ENCODE data around the gene DGCR8.

The DGCR8 gene

GRCh38 chr22:20080445-20080775 is 369 bp downstream of the DGCR8 start:
- H3K4me2 ChIP-seq (ENCODE audit: insufficient read depth, low read length, poor library complexity, severe bottlenecking), result peak overlapping the region; percentile 82
- H4K91ac ChIP-seq (ENCODE audit: low read depth, low read length, poor library complexity), result no peak overlapping the region
- H2BK12ac ChIP-seq (ENCODE audit: low read length), result no peak overlapping the region
- H3K27me3 ChIP-seq (ENCODE audit: control insufficient read depth in 3 of 3, insufficient read depth in 3 of 3, low read depth in 1 of 3, low read length in 3 of 3), result no peaks in the 10 kb centered on the region
- peak overlapping the region; percentile 93 for H3K9ac ChIP-seq (ENCODE audit: low read depth, low read length, poor library complexity)
- H3K4ac ChIP-seq (ENCODE audit: low read length), result no peak overlapping the region
- no peak overlapping the region for H2BK120ac ChIP-seq (ENCODE audit: low read depth, low read length)
- H3K79me1 ChIP-seq (ENCODE audit: low read depth, low read length), result peaks cover 13% of the 10 kb centered on the region
- peak overlapping the region; percentile 94 for H3K27ac ChIP-seq (replicated peaks; ENCODE audit: low read length)
- H3K23ac ChIP-seq (ENCODE audit: low read depth, low read length, poor library complexity), result peak overlapping the region; percentile 98
- no peak overlapping the region for H2BK5ac ChIP-seq (ENCODE audit: low read length)
- peak overlapping the region; percentile 33 for H2AK5ac ChIP-seq (ENCODE audit: low read depth, low read length)
- peak; percentile 58 for DNase-seq (ENCODE audit: low spot score)
- no CpG with 5 or more reads among the region's 34 CpGs for WGBS, 2 donors (ENCODE audit: extremely low coverage in 2 of 2, insufficient read length in 2 of 2, insufficient replicate concordance in 1 of 2)
- H3K9me3 ChIP-seq (replicated peaks in 1 of 2; ENCODE audit: control insufficient read depth in 2 of 2, insufficient read depth in 1 of 2, low read depth in 1 of 2, low read length in 2 of 2), result no peaks in the 10 kb centered on the region
- H2BK15ac ChIP-seq (ENCODE audit: low read length), result no peak overlapping the region
- no peak overlapping the region for H4K8ac ChIP-seq (ENCODE audit: low read depth, low read length)
- H3K18ac ChIP-seq (ENCODE audit: low read length), result peak overlapping the region; percentile 89
- H3K4me3 ChIP-seq (ENCODE audit: low read length in 2 of 2), result peak overlapping the region; percentile 58 to 91
- peak overlapping the region; percentile 76 for H2AFZ ChIP-seq (ENCODE audit: low read length)
- H3K36me3 ChIP-seq (replicated peaks in 1 of 2; ENCODE audit: control insufficient read depth in 2 of 2, insufficient read depth in 2 of 2, low read length in 2 of 2), result peaks cover 5 to 42% of the 10 kb centered on the region in 2 donors
- H3K14ac ChIP-seq (ENCODE audit: low read length), result no peak overlapping the region
- peaks cover 21 to 22% of the 10 kb centered on the region in 2 donors for H3K4me1 ChIP-seq (ENCODE audit: control insufficient read depth in 2 of 2, insufficient read depth in 1 of 2, low read depth in 1 of 2, low read length in 2 of 2)

GRCh38 chr22:20080776-20081654 is 974 bp downstream of the DGCR8 start:
- H2AK5ac ChIP-seq (ENCODE audit: low read depth, low read length), result peak overlapping the region; percentile 33
- no peaks in the 10 kb centered on the region for H3K27me3 ChIP-seq (ENCODE audit: control insufficient read depth in 3 of 3, insufficient read depth in 3 of 3, low read depth in 1 of 3, low read length in 3 of 3)
- H2BK120ac ChIP-seq (ENCODE audit: low read depth, low read length), result no peak overlapping the region
- peak overlapping the region; percentile 76 for H3K23ac ChIP-seq (ENCODE audit: low read depth, low read length, poor library complexity)
- peaks cover 17% of the 10 kb centered on the region for H3K79me1 ChIP-seq (ENCODE audit: low read depth, low read length)
- peaks cover 10 to 48% of the 10 kb centered on the region in 2 donors for H3K36me3 ChIP-seq (replicated peaks in 1 of 2; ENCODE audit: control insufficient read depth in 2 of 2, insufficient read depth in 2 of 2, low read length in 2 of 2)
- no peak overlapping the region for H2BK15ac ChIP-seq (ENCODE audit: low read length)
- no CpG with 5 or more reads among the region's 27 CpGs for WGBS, 2 donors (ENCODE audit: extremely low coverage in 2 of 2, insufficient read length in 2 of 2, insufficient replicate concordance in 1 of 2)
- peak overlapping the region; percentile 76 for H2AFZ ChIP-seq (ENCODE audit: low read length)
- peak overlapping the region; percentile 25 for H3K14ac ChIP-seq (ENCODE audit: low read length)
- H3K4me2 ChIP-seq (ENCODE audit: insufficient read depth, low read length, poor library complexity, severe bottlenecking), result peak overlapping the region; percentile 82
- no peak overlapping the region for H2BK12ac ChIP-seq (ENCODE audit: low read length)
- H4K91ac ChIP-seq (ENCODE audit: low read depth, low read length, poor library complexity), result no peak overlapping the region
- peaks cover 21 to 22% of the 10 kb centered on the region in 2 donors for H3K4me1 ChIP-seq (ENCODE audit: control insufficient read depth in 2 of 2, insufficient read depth in 1 of 2, low read depth in 1 of 2, low read length in 2 of 2)
- no peak overlapping the region for H3K4ac ChIP-seq (ENCODE audit: low read length)
- H3K9ac ChIP-seq (ENCODE audit: low read depth, low read length, poor library complexity), result peak overlapping the region; percentile 93
- DNase-seq (ENCODE audit: low spot score), result peak; percentile 45
- no peak overlapping the region for H4K8ac ChIP-seq (ENCODE audit: low read depth, low read length)
- peak overlapping the region; percentile 94 for H3K27ac ChIP-seq (replicated peaks; ENCODE audit: low read length)
- H3K18ac ChIP-seq (ENCODE audit: low read length), result peak overlapping the region; percentile 73
- H3K4me3 ChIP-seq (ENCODE audit: low read length in 2 of 2), result peak overlapping the region; percentile 58 to 91
- H3K9me3 ChIP-seq (replicated peaks in 1 of 2; ENCODE audit: control insufficient read depth in 2 of 2, insufficient read depth in 1 of 2, low read depth in 1 of 2, low read length in 2 of 2), result no peaks in the 10 kb centered on the region
- H2BK5ac ChIP-seq (ENCODE audit: low read length), result peak overlapping the region; percentile 30

GRCh38 chr22:20083157-20083890 is 3.3 kb downstream of the DGCR8 start:
- no CpG with 5 or more reads among the region's 10 CpGs for WGBS, 2 donors (ENCODE audit: extremely low coverage in 2 of 2, insufficient read length in 2 of 2, insufficient replicate concordance in 1 of 2)
- H3K27me3 ChIP-seq (ENCODE audit: control insufficient read depth in 3 of 3, insufficient read depth in 3 of 3, low read depth in 1 of 3, low read length in 3 of 3), result no peaks in the 10 kb centered on the region
- no peak for DNase-seq (ENCODE audit: low spot score)

More at GRCh38 chr22:20083157-20083890, 3.3 kb downstream of the DGCR8 start:
- H3K36me3 ChIP-seq (replicated peaks in 1 of 2; ENCODE audit: control insufficient read depth in 2 of 2, insufficient read depth in 2 of 2, low read length in 2 of 2), result peaks cover 33 to 71% of the 10 kb centered on the region in 2 donors
- no peak overlapping the region for H3K18ac ChIP-seq (ENCODE audit: low read length)
- no peak overlapping the region for H3K4me3 ChIP-seq (ENCODE audit: low read length in 2 of 2)
- no peak overlapping the region for H2BK15ac ChIP-seq (ENCODE audit: low read length)
- H3K4me1 ChIP-seq (ENCODE audit: control insufficient read depth in 2 of 2, insufficient read depth in 1 of 2, low read depth in 1 of 2, low read length in 2 of 2), result peaks cover 18 to 22% of the 10 kb centered on the region in 2 donors
- H2AK5ac ChIP-seq (ENCODE audit: low read depth, low read length), result no peak overlapping the region
- no peak overlapping the region for H2AFZ ChIP-seq (ENCODE audit: low read length)
- H2BK12ac ChIP-seq (ENCODE audit: low read length), result no peak overlapping the region
- H4K8ac ChIP-seq (ENCODE audit: low read depth, low read length), result no peak overlapping the region
- H3K14ac ChIP-seq (ENCODE audit: low read length), result no peak overlapping the region
- H3K79me1 ChIP-seq (ENCODE audit: low read depth, low read length), result peaks cover 33% of the 10 kb centered on the region
- no peaks in the 10 kb centered on the region for H3K9me3 ChIP-seq (replicated peaks in 1 of 2; ENCODE audit: control insufficient read depth in 2 of 2, insufficient read depth in 1 of 2, low read depth in 1 of 2, low read length in 2 of 2)
- no peak overlapping the region for H2BK120ac ChIP-seq (ENCODE audit: low read depth, low read length)
- H3K4ac ChIP-seq (ENCODE audit: low read length), result no peak overlapping the region
- no peak overlapping the region for H3K27ac ChIP-seq (replicated peaks; ENCODE audit: low read length)
- H4K91ac ChIP-seq (ENCODE audit: low read depth, low read length, poor library complexity), result no peak overlapping the region
- peak overlapping the region; percentile 5 for H3K23ac ChIP-seq (ENCODE audit: low read depth, low read length, poor library complexity)
- peak overlapping the region; percentile 26 for H3K9ac ChIP-seq (ENCODE audit: low read depth, low read length, poor library complexity)
- H3K4me2 ChIP-seq (ENCODE audit: insufficient read depth, low read length, poor library complexity, severe bottlenecking), result no peak overlapping the region
- H2BK5ac ChIP-seq (ENCODE audit: low read length), result no peak overlapping the region

All from neuronal stem cell (in vitro differentiated cells).